Stomach (tissue), 9 donors: Measurements from ENCODE around the gene THADA. TPM values are rescaled to one million over a fixed set of nuclear protein-coding genes. Genes with fewer than 3 reads are reported as not detected.

Experiments used
- DNase-seq, 2 donors: peaks; one replicate each; pipeline versions ENCODE4 v3.0.0 to v3.0.0-alpha.2; 2013 to 2019
- H3K27ac ChIP-seq, 5 donors: fragments of 200-600 bp in 4 of 5; sonication (generic) in 4 of 5; one replicate each; pipeline ENCODE4 v1.5.1; 2013 to 2019; ENCODE audit warnings: mild to moderate bottlenecking in 1 of 5, moderate library complexity in 1 of 5
- H3K27me3 ChIP-seq, 3 donors: fragments of 200-600 bp; sonication (generic); one replicate each; pipeline ENCODE4 v1.5.1; 2017 to 2019; ENCODE audit warnings: mixed run types in 1 of 3
- H3K36me3 ChIP-seq, 4 donors: fragments of 200-600 bp; sonication (generic); 1 replicate in 3 of 4; 2 replicates in 1 of 4; pipeline ENCODE4 v1.5.1; 2016 to 2019
- H3K4me1 ChIP-seq, 4 donors: fragments of 200-600 bp; sonication (generic); one replicate each; pipeline ENCODE4 v1.5.1; 2016 to 2019
- H3K4me3 ChIP-seq, 4 donors: fragments of 200-600 bp; sonication (generic) in 3 of 4; one replicate each; pipeline ENCODE4 v1.5.1; 2016 to 2019; ENCODE audit warnings: mild to moderate bottlenecking in 1 of 4
- H3K9me3 ChIP-seq, 4 donors: fragments of 200-600 bp; sonication (generic); one replicate each; pipeline ENCODE4 v1.5.1; 2016 to 2019
- EP300 ChIP-seq: sonication (generic); formaldehyde crosslinking; IDR thresholded peaks from one replicate; pipeline ENCODE4 v1.6.1; 2017; ENCODE audit warnings: antibody characterized with exemption
- POLR2A ChIP-seq, 4 donors: fragments of 450-650 bp; IDR thresholded peaks; one replicate each; pipeline ENCODE4 v1.6.1; 2016; ENCODE audit warnings: antibody characterized with exemption in 4 of 4, control low read depth in 2 of 4, mild to moderate bottlenecking in 1 of 4, moderate library complexity in 1 of 4
- POLR2AphosphoS5 ChIP-seq, 3 donors: sonication (generic); formaldehyde crosslinking; IDR thresholded peaks; one replicate each; pipeline ENCODE4 v1.6.1; 2016; ENCODE audit warnings: antibody characterized with exemption in 3 of 3
- WGBS, 5 donors: extraction: QIAGEN DNeasy Blood & Tissue Kit in 3 of 5; methylation state at CpG; one replicate each; pipeline versions ENCODE4 v1.1.5 to v1.1.7; 2013 to 2018; 5-methylcytosine and 5-hydroxymethylcytosine counted together
- intact Hi-C: fragments of 100-400 bp; cut with DNase I; formaldehyde crosslinking; loops from one replicate; pipeline ENCODE4 v1.15.1; 2023; ENCODE audit warnings: low total_unique reads
- polyA plus RNA-seq, 3 donors: library from polyadenylated mRNA; stranded (reverse); fragments of 200-250 nt; gene quantifications; one replicate each; pipeline ENCODE4 v1.2.3, GENCODE V29; 2013
- total RNA-seq, 5 donors: library from RNA; depleted of rRNA; stranded (reverse); fragments of >200 nt; gene quantifications; one replicate each; pipeline versions ENCODE4 v1.1.0 to v1.2.3, GENCODE V29; 2014 to 2016
- TF ChIP-seq, protein P1 (sequence below), 7 experiments: fragments of 450-650 bp in 4 of 7; fragments of 200-600 bp in 3 of 7; sonication (generic) in 3 of 7; IDR thresholded peaks; one replicate each; pipeline ENCODE4 v1.5.1; 2016 to 2019; ENCODE audit warnings: antibody characterized with exemption in 7 of 7, control low read depth in 2 of 7, mild to moderate bottlenecking in 1 of 7
- donor health status: healthy with polysubstance abuse.
- donor health status: Bipolar disorder and iron deficiency.
- donor health status: healthy.

The THADA gene
- total and polyA plus RNA-seq, 8 donors: 8.0 to 109 (median 31.9) TPM

DNA sequence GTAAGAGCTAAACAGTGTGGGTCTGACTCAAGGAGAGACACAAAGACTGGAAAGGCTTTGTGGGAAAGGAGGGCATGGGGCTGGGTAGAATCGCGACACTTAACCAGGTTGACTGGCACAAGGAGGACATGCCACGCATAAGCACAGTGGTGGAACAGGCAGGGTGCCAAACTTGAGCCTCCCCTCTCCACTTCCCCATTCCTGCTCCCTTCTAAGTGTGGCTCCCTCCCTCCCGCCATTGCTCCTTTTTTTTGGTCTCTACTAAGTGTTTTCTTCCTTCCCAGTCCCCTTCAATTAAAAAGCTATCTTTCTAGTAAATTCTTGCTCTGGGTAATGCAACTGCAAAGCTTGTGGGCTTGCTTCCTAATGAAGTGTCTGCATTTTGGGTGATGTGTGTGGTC, 329.1 kb downstream of the THADA start:
- H3K27me3 ChIP-seq: no peaks in the 10 kb centered on the region
- peaks cover 0 to 8% (median 2%) of the 10 kb centered on the region in 4 donors for H3K36me3 ChIP-seq
- WGBS, 5 donors: 66 to 88% (median 81%) methylated on average over 4 of the region's 4 CpGs
- peak; percentile 40 to 51 for DNase-seq
- H3K27ac ChIP-seq: peak overlapping the region in 3 of 5 donors; percentile 42 to 74 (median 72)
- intact Hi-C loops: no loop called here
- TF ChIP-seq EP300 (no peak), POLR2AphosphoS5 (IDR thresholded peaks at IDR 0.05) (no peak), POLR2A (IDR thresholded peaks at IDR 0.05) (no peak)
- TF ChIP-seq, protein P1, sequence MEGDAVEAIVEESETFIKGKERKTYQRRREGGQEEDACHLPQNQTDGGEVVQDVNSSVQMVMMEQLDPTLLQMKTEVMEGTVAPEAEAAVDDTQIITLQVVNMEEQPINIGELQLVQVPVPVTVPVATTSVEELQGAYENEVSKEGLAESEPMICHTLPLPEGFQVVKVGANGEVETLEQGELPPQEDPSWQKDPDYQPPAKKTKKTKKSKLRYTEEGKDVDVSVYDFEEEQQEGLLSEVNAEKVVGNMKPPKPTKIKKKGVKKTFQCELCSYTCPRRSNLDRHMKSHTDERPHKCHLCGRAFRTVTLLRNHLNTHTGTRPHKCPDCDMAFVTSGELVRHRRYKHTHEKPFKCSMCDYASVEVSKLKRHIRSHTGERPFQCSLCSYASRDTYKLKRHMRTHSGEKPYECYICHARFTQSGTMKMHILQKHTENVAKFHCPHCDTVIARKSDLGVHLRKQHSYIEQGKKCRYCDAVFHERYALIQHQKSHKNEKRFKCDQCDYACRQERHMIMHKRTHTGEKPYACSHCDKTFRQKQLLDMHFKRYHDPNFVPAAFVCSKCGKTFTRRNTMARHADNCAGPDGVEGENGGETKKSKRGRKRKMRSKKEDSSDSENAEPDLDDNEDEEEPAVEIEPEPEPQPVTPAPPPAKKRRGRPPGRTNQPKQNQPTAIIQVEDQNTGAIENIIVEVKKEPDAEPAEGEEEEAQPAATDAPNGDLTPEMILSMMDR (IDR thresholded peaks at IDR 0.05): no peak
- H3K9me3 ChIP-seq: no peaks in the 10 kb centered on the region
- H3K4me1 ChIP-seq: peaks cover 18 to 65% (median 45%) of the 10 kb centered on the region in 4 donors
- H3K4me3 ChIP-seq: no peak overlapping the region

DNA sequence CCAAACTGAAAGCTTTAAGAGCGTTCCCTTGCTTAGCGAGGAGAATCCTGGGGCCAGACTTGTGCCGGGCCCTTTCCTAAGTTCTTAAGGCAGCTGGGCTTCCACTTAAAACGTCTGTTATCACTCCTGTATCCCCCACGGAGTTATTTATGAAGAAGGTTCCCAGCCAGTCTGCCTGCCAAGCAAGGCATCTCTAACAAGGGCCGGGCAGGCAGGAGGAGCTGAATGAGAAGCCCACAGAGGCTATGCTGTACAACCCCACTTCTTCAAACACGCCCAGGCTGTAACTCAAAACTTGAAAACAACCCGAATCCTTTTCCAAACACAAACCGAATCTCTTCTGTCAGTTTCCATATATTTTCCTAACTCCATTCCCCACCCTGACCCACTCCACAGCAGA, 330.4 kb downstream of the THADA start:
- Histone ChIP-seq H3K36me3 (peaks cover 0 to 9% (median 2%) of the 10 kb centered on the region in 4 donors), H3K9me3 (no peaks in the 10 kb centered on the region), H3K4me3 (no peak overlapping the region), H3K27ac (peak overlapping the region; percentile 42 to 74 (median 72)), H3K27me3 (no peaks in the 10 kb centered on the region), H3K4me1 (peaks cover 18 to 60% (median 42%) of the 10 kb centered on the region in 4 donors)
- 57 to 76% (median 68%) methylated on average over 9 of the region's 9 CpGs for WGBS, 5 donors
- peak in 1 of 2 donors; percentile 61 for DNase-seq
- TF ChIP-seq EP300 (no peak), POLR2AphosphoS5 (IDR thresholded peaks at IDR 0.05) (no peak), POLR2A (IDR thresholded peaks at IDR 0.05) (no peak)
- TF ChIP-seq, protein P1 (IDR thresholded peaks at IDR 0.05): no peak
- intact Hi-C loops: no loop called here

DNA sequence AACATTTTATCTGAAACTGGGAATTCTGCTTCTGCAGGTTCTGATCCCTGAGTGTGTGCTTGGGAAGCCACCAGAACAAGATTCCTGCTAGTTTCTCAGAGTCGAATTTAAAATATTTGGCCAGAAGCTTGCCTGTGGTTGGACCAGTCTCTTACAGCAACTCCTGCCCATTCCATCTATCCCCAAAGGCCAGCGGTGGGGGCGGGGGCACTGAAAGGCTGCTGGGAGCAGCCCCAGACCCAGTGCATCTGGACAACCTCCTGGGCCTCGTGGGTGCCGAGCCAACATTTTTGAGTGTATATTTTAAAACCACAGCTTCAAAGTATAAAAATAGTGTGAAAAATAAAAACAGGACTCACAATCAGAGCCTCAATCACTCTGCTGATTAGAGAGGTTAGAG, 330.8 kb downstream of the THADA start:
- H3K27ac ChIP-seq: peak overlapping the region in 4 of 5 donors; percentile 57 to 74 (median 73)
- 62 to 77% (median 68%) methylated on average over 5 of the region's 5 CpGs for WGBS, 5 donors
- no peaks in the 10 kb centered on the region for H3K27me3 ChIP-seq
- H3K36me3 ChIP-seq: peaks cover 0 to 9% (median 2%) of the 10 kb centered on the region in 4 donors
- no peak overlapping the region for H3K4me3 ChIP-seq
- intact Hi-C loops: no loop called here
- no peaks in the 10 kb centered on the region for H3K9me3 ChIP-seq
- TF ChIP-seq EP300: no peak
- TF ChIP-seq POLR2A (IDR thresholded peaks at IDR 0.05): no peak
- TF ChIP-seq, protein P1 (IDR thresholded peaks at IDR 0.05): no peak
- TF ChIP-seq POLR2AphosphoS5 (IDR thresholded peaks at IDR 0.05): no peak
- peak in 1 of 2 donors; percentile 49 for DNase-seq
- peaks cover 18 to 56% (median 38%) of the 10 kb centered on the region in 4 donors for H3K4me1 ChIP-seq

- no peak for DNase-seq
- Histone ChIP-seq H3K36me3 (peaks cover 0 to 9% (median 2%) of the 10 kb centered on the region in 4 donors), H3K4me1 (peaks cover 0 to 41% (median 20%) of the 10 kb centered on the region in 4 donors), H3K27ac (no peak overlapping the region), H3K27me3 (no peaks in the 10 kb centered on the region), H3K4me3 (no peak overlapping the region), H3K9me3 (no peaks in the 10 kb centered on the region)
- intact Hi-C loops: no loop called here
- TF ChIP-seq POLR2A (IDR thresholded peaks at IDR 0.05): no peak
- no peak for TF ChIP-seq EP300
- TF ChIP-seq POLR2AphosphoS5 (IDR thresholded peaks at IDR 0.05): no peak
- TF ChIP-seq, protein P1 (IDR thresholded peaks at IDR 0.05): no peak
- 91 to 95% (median 92%) methylated on average over 6 of the region's 6 CpGs for WGBS, 5 donors
These were observed 332.9 kb downstream of the THADA start for GRCh38 chr2:43262951-43263350.
